K562 (cell line): ENCODE data around the gene NR1H2. TPM values are rescaled to one million over a fixed set of nuclear protein-coding genes. Genes with fewer than 3 reads are reported as not detected.
A peak's percentile ranks its signal among the peaks of the same experiment; 100 is the strongest.

Source experiments
- BCOR ChIP-seq: fragments of 450-650 bp; IDR thresholded peaks from 2 replicates; pipeline ENCODE4 v1.6.1; 2016
- BHLHE40 ChIP-seq: IDR thresholded peaks from 2 replicates; pipeline ENCODE4 v1.6.1; 2011; ENCODE audit warnings: low read length, improper control_type of control experiment
- BRD9 ChIP-seq: fragments of 450-650 bp; IDR thresholded peaks from 2 replicates; pipeline ENCODE4 v1.6.1; 2018; ENCODE audit warnings: low read depth; ENCODE audit not compliant: partially characterized antibody
- CBX1 ChIP-seq: sonication (generic); IDR thresholded peaks from 2 replicates; pipeline ENCODE4 v1.6.1; 2016; ENCODE audit warnings: antibody characterized with exemption, low read depth, mild to moderate bottlenecking
- GTF2F1 ChIP-seq: IDR thresholded peaks from 2 replicates; pipeline ENCODE4 v1.6.1; 2011; ENCODE audit warnings: low read depth, low read length, improper control_type of control experiment
- HMGN3 ChIP-seq: IDR thresholded peaks from 2 replicates; pipeline ENCODE4 v1.6.1; 2011; ENCODE audit warnings: borderline replicate concordance, low read depth, mild to moderate bottlenecking, mixed read lengths, low read length; ENCODE audit not compliant: insufficient read length; ENCODE audit errors: extremely low read depth
- MBD2 ChIP-seq: sonication (generic); IDR thresholded peaks from 2 replicates; pipeline ENCODE4 v1.6.1; 2016; ENCODE audit warnings: low read depth, borderline replicate concordance
- MCM3 ChIP-seq: fragments of 450-650 bp; IDR thresholded peaks from 2 replicates; pipeline ENCODE4 v1.6.1; 2016
- MITF ChIP-seq: IDR thresholded peaks from 2 replicates; pipeline ENCODE4 v1.6.1; 2014; ENCODE audit warnings: antibody characterized with exemption
- MNT ChIP-seq, 2 experiments: fragments of 450-650 bp; conservative IDR thresholded peaks; 2 replicates each; pipeline ENCODE4 v1.6.1; 2017; ENCODE audit warnings: mild to moderate bottlenecking in 2 of 2, moderate library complexity in 2 of 2
- PKNOX1 ChIP-seq: fragments of 450-650 bp; IDR thresholded peaks from 2 replicates; pipeline ENCODE4 v1.6.1; 2016
- RERE ChIP-seq: sonication (generic); formaldehyde crosslinking; IDR thresholded peaks from 2 replicates; pipeline ENCODE4 v1.8.0; 2023; ENCODE audit warnings: missing genetic modification reagents, mild to moderate bottlenecking, borderline replicate concordance
- ZBTB11 ChIP-seq, 3 experiments: fragments of 200-800 bp in 1 of 3; fragments of 250-450 bp in 1 of 3; fragments of 450-650 bp in 1 of 3; sonication (Bioruptor Pico) in 1 of 3; sonication (Bioruptor generic) in 1 of 3; formaldehyde crosslinking in 1 of 3; IDR thresholded peaks; 2 replicates each; pipeline versions ENCODE4 v1.6.1 to v1.8.0; 2016 to 2022; ENCODE audit warnings: mild to moderate bottlenecking in 2 of 3, missing genetic modification characterization in 2 of 3, missing compliant biosample characterization in 1 of 3, moderate library complexity in 1 of 3
- polyA plus RNA-seq, 8 experiments: library from polyadenylated mRNA; depleted of rRNA in 4 of 8; stranded (reverse) in 5 of 8; unstranded in 3 of 8; fragments of >200 nt; fragmentation: Nextera tagmentation in 2 of 8; fragmentation: Illumina TruSeq in 1 of 8; extraction: Ambion mirVana in 2 of 8; extraction: Trizol in 1 of 8; gene quantifications; 2 replicates each; pipeline versions ENCODE4 v1.2.1 to v1.2.3, GENCODE V29; 2011 to 2014; ENCODE audit warnings: inconsistent platforms in 1 of 8, missing spikeins in 1 of 8
- total RNA-seq, 7 experiments: library from RNA; depleted of rRNA in 6 of 7; stranded (reverse); fragments of >200 nt in 6 of 7; fragmentation: Illumina TruSeq in 2 of 7; extraction: Trizol in 2 of 7; gene quantifications; 2 replicates each; pipeline versions ENCODE4 v1.2.1 to v1.2.3, GENCODE V29; 2011 to 2021; ENCODE audit warnings: low replicate concordance in 1 of 7

NR1H2 gene
- total and polyA plus RNA-seq, 9 of the 15 experiments (the other 6 are each of a cell fraction or from before 2014, with no cell fraction given): 0.11 to 73.8 (median 24.0) TPM

GRCh38 chr19:50329146-50329925 is 46.9 kb upstream of the NR1H2 start, which contains the start of gene KCNC3 (continued):
- peak; percentile 91; the same call in 1 of the 2 replicates for TF ChIP-seq CBX1
- peak in 1 of 2 experiments; percentile 49; a peak in 2 of 4 replicates for TF ChIP-seq MNT (conservative IDR thresholded peaks at IDR 0.05)
- no peak for TF ChIP-seq RERE (CRISPR knock-in tag)
- peak; percentile 41; the same call in 1 of the 2 replicates for TF ChIP-seq PKNOX1
- TF ChIP-seq HMGN3: no peak
- TF ChIP-seq BRD9: peak; percentile 74
- TF ChIP-seq ZBTB11 (CRISPR knock-in tag; IDR thresholded peaks at IDR 0.05): no peak
- peak; percentile 29; the same call in 1 of the 2 replicates for TF ChIP-seq MBD2
- TF ChIP-seq BCOR: peak; percentile 74
- no peak for TF ChIP-seq MITF
- no peak for TF ChIP-seq GTF2F1
- 0 out of 2 replicates have a peak, but pooled peaks have one; percentile 7 for TF ChIP-seq BHLHE40
- no peak for TF ChIP-seq MCM3
